ENCODE results near the gene UPK1A. TPM values are rescaled to one million over a fixed set of nuclear protein-coding genes. Genes with fewer than 3 reads are reported as not detected.
A peak's percentile ranks its signal among the peaks of the same experiment; 100 is the strongest.

UPK1A gene
- total and polyA plus RNA-seq, 2 donors (not counting 3 experiments of a cell fraction or from before 2014, with no cell fraction given) = not detected

- peak overlapping the region; percentile 94 for H2AFZ ChIP-seq (ENCODE audit: low read depth, low read length)
- H4K20me1 ChIP-seq (replicated peaks; ENCODE audit: control insufficient read depth, extremely low read depth, insufficient read depth, low read length) = no peaks in the 10 kb centered on the region
- H3K4me2 ChIP-seq (ENCODE audit: insufficient read depth, low read length) = peak overlapping the region; percentile 82
- peak overlapping the region; percentile 29 for H3K9ac ChIP-seq (replicated peaks; ENCODE audit: extremely low read depth, insufficient read depth, low read length)
- BruUV-seq (replicated peaks) = no TSS peak
- CTCF ChIA-PET = interaction anchor here (0.6 to 1.8 kb wide), 4 partner anchors 26 to 95 kb away, joined by 3 to 5 read pairs (median 4); no protein-coding TSS in a partner anchor
- peaks cover 3% of the 10 kb centered on the region for H3K79me2 ChIP-seq (ENCODE audit: control insufficient read depth, insufficient read depth, low read length)
- H3K27ac ChIP-seq (ENCODE audit: insufficient read depth, low read depth, low read length) = peak overlapping the region; percentile 44
- H3K4me3 ChIP-seq (replicated peaks in 1 of 3; ENCODE audit: insufficient read depth in 1 of 3, low read depth in 1 of 3, low read length in 3 of 3) = peak overlapping the region; percentile 50 to 66 (median 55)
- no peaks in the 10 kb centered on the region for H3K27me3 ChIP-seq (ENCODE audit: control insufficient read depth in 2 of 2, insufficient read depth in 2 of 2, low read length in 2 of 2)
- DNase-seq (ENCODE audit: low read depth, low spot score) = peak; percentile 82
- no peaks in the 10 kb centered on the region for H3K9me3 ChIP-seq (replicated peaks; ENCODE audit: control insufficient read depth, insufficient read depth, low read length)
- peaks cover 18% of the 10 kb centered on the region for H3K4me1 ChIP-seq (ENCODE audit: control insufficient read depth, extremely low read depth, insufficient read depth, low read length)
- POLR2A ChIA-PET = no interaction called here
- dilution Hi-C loops (cut with MboI; ENCODE audit: extremely low pct_ligation_motif_present, low sequenced_read_pairs) = no loop called here
- intact Hi-C loops (cut with micrococcal nuclease) = loop anchor here (1.0 kb wide), 4 partner anchors 15 to 86 kb away; partner anchors contain the start of gene HAUS5
- TF ChIP-seq POLR2AphosphoS5 (IDR thresholded peaks at IDR 0.05; ENCODE audit: insufficient read depth, low read depth, low read length) (peak; percentile 92), EZH2 (IDR thresholded peaks at IDR 0.05; ENCODE audit: borderline replicate concordance, low read depth, low read length, severe bottlenecking) (no peak), POLR2A (IDR thresholded peaks at IDR 0.05; ENCODE audit: low read depth, low read length) (peak; percentile 63)
- H3K36me3 ChIP-seq (ENCODE audit: control insufficient read depth in 2 of 2, extremely low read depth in 1 of 2, insufficient read depth in 2 of 2, low read length in 2 of 2) = no peaks in the 10 kb centered on the region
- peak; percentile 73 for FAIRE-seq
- no peaks in the 10 kb centered on the region for H3K9me1 ChIP-seq (replicated peaks; ENCODE audit: control insufficient read depth, extremely low read depth, insufficient read depth, low read length)
These were observed 22.8 kb upstream of the UPK1A start for GRCh38 chr19:35643255-35644205.

- Histone ChIP-seq H3K4me2 (ENCODE audit: insufficient read depth, low read length) (peak overlapping the region; percentile 82), H3K4me1 (ENCODE audit: control insufficient read depth, extremely low read depth, insufficient read depth, low read length) (peaks cover 23% of the 10 kb centered on the region), H3K9ac (replicated peaks; ENCODE audit: extremely low read depth, insufficient read depth, low read length) (peak overlapping the region; percentile 17), H3K36me3 (ENCODE audit: control insufficient read depth in 2 of 2, extremely low read depth in 1 of 2, insufficient read depth in 2 of 2, low read length in 2 of 2) (no peaks in the 10 kb centered on the region), H3K79me2 (ENCODE audit: control insufficient read depth, insufficient read depth, low read length) (peaks cover 12% of the 10 kb centered on the region), H2AFZ (ENCODE audit: low read depth, low read length) (peak overlapping the region; percentile 94), H4K20me1 (replicated peaks; ENCODE audit: control insufficient read depth, extremely low read depth, insufficient read depth, low read length) (no peaks in the 10 kb centered on the region), H3K27me3 (ENCODE audit: control insufficient read depth in 2 of 2, insufficient read depth in 2 of 2, low read length in 2 of 2) (no peaks in the 10 kb centered on the region), H3K27ac (ENCODE audit: insufficient read depth, low read depth, low read length) (peak overlapping the region; percentile 44), H3K9me1 (replicated peaks; ENCODE audit: control insufficient read depth, extremely low read depth, insufficient read depth, low read length) (no peaks in the 10 kb centered on the region), H3K9me3 (replicated peaks; ENCODE audit: control insufficient read depth, insufficient read depth, low read length) (no peaks in the 10 kb centered on the region), H3K4me3 (replicated peaks in 1 of 3; ENCODE audit: insufficient read depth in 1 of 3, low read depth in 1 of 3, low read length in 3 of 3) (peak overlapping the region; percentile 50 to 66 (median 55))
- POLR2A ChIA-PET = no interaction called here
- dilution Hi-C loops (cut with MboI; ENCODE audit: extremely low pct_ligation_motif_present, low sequenced_read_pairs) = no loop called here
- no TSS peak for BruUV-seq (replicated peaks)
- intact Hi-C loops (cut with micrococcal nuclease) = loop anchor here (1.0 kb wide), 4 partner anchors 16 to 87 kb away; partner anchors contain the start of gene HAUS5
- CTCF ChIA-PET = interaction anchor here (0.6 to 1.8 kb wide), 6 partner anchors 10 to 96 kb away, joined by 3 to 5 read pairs (median 4); no protein-coding TSS in a partner anchor
- TF ChIP-seq EZH2 (IDR thresholded peaks at IDR 0.05; ENCODE audit: borderline replicate concordance, low read depth, low read length, severe bottlenecking) = no peak
- TF ChIP-seq POLR2A (IDR thresholded peaks at IDR 0.05; ENCODE audit: low read depth, low read length) = no peak
- no peak for TF ChIP-seq MYC (IDR thresholded peaks at IDR 0.05; ENCODE audit: low read depth, low read length)
- TF ChIP-seq, protein P1, sequence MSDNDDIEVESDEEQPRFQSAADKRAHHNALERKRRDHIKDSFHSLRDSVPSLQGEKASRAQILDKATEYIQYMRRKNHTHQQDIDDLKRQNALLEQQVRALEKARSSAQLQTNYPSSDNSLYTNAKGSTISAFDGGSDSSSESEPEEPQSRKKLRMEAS (IDR thresholded peaks at IDR 0.05; ENCODE audit: insufficient read depth, insufficient read length) = no peak
- no peak for TF ChIP-seq CTCF (IDR thresholded peaks at IDR 0.05; ENCODE audit: extremely low read depth in 1 of 2, insufficient read depth in 1 of 2, low read depth in 1 of 2, low read length in 2 of 2)
- TF ChIP-seq POLR2AphosphoS5 (IDR thresholded peaks at IDR 0.05; ENCODE audit: insufficient read depth, low read depth, low read length) = no peak
- DNase-seq (ENCODE audit: low read depth, low spot score) (peak; percentile 93), FAIRE-seq (peak; percentile 94)
These were observed 21.9 kb upstream of the UPK1A start for GRCh38 chr19:35644206-35644986.
